GM23248 (cell line): ENCODE measurements around the gene VLDLR.

Experiments used
- EZH2 ChIP-seq: fragments of 200-600 bp; sonication (generic); IDR thresholded peaks from 2 replicates; pipeline ENCODE4 v1.6.1; 2018; ENCODE audit warnings: antibody characterized with exemption, mild to moderate bottlenecking; ENCODE audit not compliant: insufficient read depth, poor library complexity, severe bottlenecking
- EZH2phosphoT487 ChIP-seq: fragments of 200-600 bp; sonication (generic); IDR thresholded peaks from 2 replicates; pipeline ENCODE4 v1.6.1; 2018; ENCODE audit warnings: antibody characterized with exemption, moderate library complexity, mild to moderate bottlenecking, low read depth; ENCODE audit not compliant: insufficient read depth

DNA sequence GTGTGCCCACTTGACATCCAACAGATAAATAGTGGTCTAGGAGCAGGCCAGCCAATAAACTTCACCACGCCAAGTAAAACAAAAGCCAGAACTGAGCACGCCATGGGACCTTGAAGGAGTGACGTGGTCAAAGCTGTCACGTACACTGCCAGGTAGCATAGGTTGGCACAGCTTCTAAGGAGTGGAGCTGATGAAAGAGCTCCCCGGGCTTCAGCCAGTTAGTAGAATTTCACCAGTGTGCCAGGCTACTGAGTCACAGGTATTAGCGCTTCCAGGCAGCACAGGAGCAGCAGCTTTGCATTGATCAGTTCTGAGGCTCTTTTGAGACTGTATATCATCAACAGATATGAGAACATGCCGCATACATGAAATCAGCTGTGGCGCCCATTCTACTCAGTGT is 19.4 kb downstream of the VLDLR start:
- no peak for TF ChIP-seq EZH2
- TF ChIP-seq EZH2phosphoT487, result no peak
